NCI-H82 treated with DMSO at 0.1 percent for 48 hours (cell line): ENCODE results near the gene CNTN4.
A peak's percentile ranks its signal among the peaks of the same experiment; 100 is the strongest.

Experiments used
- DNase-seq: peaks from one replicate; lab custom pipeline; 2025; ENCODE audit not compliant: unreplicated experiment; lab: John Stamatoyannopoulos, UW

Gene CNTN4

DNA sequence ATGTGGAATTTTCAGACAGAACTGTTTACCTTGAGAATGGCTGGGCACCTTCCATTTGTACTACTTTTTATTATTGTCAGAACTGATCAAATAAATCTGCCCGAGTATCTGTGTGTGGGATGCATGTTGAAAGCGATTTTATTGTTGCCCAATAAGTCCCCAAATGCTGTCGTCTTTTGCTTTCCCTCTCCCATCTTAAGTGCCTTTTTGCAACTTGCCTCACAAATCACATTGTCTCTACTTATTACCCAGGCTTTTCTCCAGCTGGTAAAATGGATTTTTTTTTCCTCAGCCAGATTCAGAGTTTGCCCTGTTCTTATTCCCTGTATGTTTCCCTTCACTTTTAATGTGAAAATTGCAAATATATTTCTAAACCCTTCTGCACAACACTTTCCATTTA is 163.1 kb downstream of the CNTN4 start:
- DNase-seq = no peak

- DNase-seq = no peak
These were observed 163.5 kb downstream of the CNTN4 start for GRCh38 chr3:2262204-2262603.

GRCh38 chr3:2266606-2267005 is 167.9 kb downstream of the CNTN4 start:
- no peak for DNase-seq

- peak; percentile 67 for DNase-seq
These were observed 170.1 kb downstream of the CNTN4 start for GRCh38 chr3:2268779-2269178.

GRCh38 chr3:2274526-2274925 is 175.9 kb downstream of the CNTN4 start:
- DNase-seq = no peak

DNA sequence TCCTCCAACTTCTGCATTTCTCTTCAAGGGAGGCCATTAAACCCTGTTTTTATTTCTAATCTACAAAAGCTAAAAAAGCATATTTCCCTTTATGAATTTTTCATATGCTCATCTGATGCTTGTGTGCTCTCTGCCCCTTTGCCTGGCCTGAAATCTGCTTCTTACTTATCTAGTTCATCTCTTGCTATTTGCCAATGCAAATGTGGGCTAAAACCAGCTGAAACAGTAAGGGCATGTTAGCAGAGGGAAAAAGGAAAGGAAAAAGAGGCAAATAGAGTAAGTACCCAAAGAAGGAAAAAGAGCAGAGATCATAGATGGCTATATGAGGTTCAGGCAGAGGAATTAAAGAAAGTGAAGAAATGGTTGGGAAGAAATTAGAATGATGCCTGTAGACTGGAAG is 185.2 kb downstream of the CNTN4 start:
- no peak for DNase-seq

DNA sequence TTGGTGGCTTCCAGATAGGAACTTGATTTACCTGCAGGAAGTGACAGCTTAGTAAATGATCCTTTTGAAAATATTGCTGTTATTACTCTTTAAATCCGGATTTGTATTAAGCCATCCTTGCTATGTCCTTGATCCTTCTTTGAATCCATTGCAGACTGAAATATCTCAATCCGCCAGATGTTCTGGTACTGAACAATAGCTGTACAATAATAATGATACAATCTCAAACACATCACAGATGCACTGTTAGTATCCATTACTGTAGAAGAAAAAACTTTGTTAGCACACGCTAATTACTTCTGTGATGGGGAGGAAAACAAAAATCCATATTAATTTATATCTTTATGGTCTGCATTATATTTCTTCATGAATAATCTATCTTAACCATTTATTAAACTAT is 202.3 kb downstream of the CNTN4 start:
- DNase-seq = peak; percentile 6

GRCh38 chr3:2301361-2301760 is 202.7 kb downstream of the CNTN4 start:
- no peak for DNase-seq

- no peak for DNase-seq
These were observed 204.9 kb downstream of the CNTN4 start for GRCh38 chr3:2303566-2303965.

GRCh38 chr3:2311022-2311421 is 212.4 kb downstream of the CNTN4 start:
- no peak for DNase-seq

GRCh38 chr3:2317521-2317920 is 218.9 kb downstream of the CNTN4 start:
- DNase-seq = no peak

GRCh38 chr3:2334921-2335320 is 236.3 kb downstream of the CNTN4 start:
- no peak for DNase-seq

DNA sequence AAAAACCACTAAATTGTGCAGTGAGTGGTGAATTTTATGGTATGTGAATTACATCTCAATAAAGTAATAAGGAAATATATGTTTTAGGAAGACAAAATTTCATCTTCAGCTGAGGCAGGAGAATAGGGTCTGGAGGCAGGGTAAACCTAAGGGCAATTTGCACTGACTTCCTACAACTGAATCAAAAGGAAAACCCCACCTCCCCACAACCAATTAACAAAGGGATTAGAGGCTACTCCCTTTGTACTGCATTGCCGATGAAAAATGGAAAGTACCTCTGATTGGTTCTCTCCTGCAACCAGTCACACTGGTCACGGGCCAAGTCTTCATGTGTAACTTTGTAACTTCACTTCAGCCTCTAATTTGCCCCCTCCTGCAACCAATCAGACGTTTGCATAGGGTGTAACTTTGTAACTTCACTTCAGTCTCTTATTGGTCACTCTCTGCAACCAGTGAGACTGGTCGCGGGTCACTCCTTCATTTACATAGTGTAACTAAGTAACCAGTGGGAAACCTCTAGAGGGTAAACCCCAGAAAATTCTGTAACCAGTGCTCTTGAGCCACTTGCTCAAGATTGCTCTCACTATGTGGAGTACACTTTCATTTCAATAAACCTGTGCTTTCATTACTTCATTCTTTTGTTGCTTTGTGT is 244.5 kb downstream of the CNTN4 start:
- no peak for DNase-seq

- DNase-seq = no peak
These were observed 253.6 kb downstream of the CNTN4 start for GRCh38 chr3:2352134-2352762.

DNA sequence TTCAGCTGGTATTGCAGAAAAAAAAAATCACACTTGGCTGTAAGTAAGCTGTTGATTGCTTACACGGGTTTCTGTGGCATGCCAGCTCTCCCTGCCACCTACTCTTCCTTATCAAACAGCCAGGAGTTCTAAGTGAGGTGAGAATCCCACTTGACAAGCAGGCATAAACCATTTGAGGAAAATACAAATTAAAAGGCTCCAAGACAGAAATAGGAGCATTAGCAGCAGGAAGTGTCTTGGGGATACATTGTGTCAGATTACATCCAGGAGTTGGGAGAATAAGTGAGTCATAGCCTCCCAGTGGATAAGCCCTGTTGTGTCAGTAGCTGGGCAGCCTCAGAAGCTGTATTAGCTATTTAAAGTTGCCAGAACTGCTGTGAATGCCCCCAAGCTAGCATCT is 256.0 kb downstream of the CNTN4 start:
- no peak for DNase-seq

- DNase-seq = no peak
These were observed 257.8 kb downstream of the CNTN4 start for GRCh38 chr3:2356298-2356950.

GRCh38 chr3:2360815-2361214 is 262.1 kb downstream of the CNTN4 start:
- no peak for DNase-seq

DNA sequence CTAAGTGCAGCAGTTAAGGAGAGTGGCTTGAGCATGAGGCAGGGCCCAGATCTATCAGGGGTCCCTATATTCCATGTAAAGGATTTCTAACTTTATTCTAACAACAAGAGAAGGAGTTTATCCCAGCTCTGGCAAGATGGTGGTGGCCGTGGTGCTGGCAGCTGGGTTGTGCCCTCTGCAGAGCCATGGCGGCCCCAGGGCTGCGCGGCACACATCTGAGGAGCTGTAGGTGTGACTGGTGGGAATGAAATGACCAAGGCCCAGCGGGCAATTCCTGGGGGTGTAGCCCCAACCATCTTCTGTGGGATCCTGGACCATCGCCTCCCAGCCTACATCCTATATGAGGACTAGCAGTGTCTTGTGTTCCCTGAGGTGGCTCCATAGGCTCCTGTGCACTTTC is 263.5 kb downstream of the CNTN4 start:
- DNase-seq = no peak

DNA sequence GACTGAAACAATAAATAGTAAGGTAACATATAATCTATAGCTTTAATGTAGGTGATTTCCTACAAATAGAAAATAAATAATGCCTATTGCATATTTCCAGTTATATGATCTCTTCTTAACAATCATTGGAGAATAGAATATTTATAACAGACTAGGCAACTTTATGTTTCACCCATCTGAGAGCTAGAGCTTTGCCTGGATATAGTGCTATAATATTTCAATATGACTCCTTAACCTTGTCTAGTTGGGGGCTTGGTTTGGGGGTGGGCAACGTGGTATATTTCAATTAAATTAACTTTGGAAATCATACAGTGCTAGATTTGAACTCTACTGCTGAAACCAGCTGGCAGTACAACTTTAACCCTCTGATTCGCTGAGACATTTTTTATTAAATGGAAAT is 265.2 kb downstream of the CNTN4 start:
- no peak for DNase-seq

DNA sequence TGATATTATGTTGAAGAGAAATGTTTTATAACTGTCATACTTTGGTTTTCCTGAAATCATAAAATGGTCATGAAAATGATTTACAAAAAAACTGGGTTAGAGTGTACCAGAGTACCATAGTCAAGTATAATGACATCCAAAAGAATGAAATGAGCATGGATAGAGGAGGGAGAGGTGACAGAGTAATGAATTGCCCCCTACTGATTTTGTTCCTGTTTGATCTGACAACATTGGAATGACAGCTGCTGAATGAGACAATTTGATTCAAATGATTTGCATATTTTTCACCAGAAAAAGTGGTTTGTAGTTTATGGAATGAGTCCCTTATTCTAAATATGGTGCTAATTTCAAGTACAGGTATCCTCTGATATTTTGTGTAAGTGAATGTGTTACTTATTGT is 271.7 kb downstream of the CNTN4 start:
- DNase-seq = no peak

- DNase-seq = no peak
These were observed 273.6 kb downstream of the CNTN4 start for GRCh38 chr3:2372306-2372705.

DNA sequence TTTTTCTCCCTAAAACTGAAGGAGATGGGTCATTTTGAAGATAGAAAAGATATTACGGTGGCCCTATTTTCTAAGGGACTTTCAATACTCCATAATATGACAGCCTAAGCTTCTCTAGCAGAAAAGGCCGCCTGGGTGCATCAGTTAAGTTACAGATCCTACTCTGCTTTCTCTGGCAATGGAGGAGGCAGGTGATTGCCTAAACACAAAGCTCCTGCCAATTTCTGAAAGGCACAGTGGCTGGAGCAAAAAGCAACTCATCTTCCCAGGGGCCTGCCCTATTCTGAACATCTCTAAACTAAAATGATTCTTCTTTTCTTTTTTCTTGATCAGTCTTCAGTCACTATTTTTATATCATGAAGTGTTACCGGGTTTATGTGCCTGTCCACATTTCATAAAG is 276.7 kb downstream of the CNTN4 start:
- no peak for DNase-seq

DNA sequence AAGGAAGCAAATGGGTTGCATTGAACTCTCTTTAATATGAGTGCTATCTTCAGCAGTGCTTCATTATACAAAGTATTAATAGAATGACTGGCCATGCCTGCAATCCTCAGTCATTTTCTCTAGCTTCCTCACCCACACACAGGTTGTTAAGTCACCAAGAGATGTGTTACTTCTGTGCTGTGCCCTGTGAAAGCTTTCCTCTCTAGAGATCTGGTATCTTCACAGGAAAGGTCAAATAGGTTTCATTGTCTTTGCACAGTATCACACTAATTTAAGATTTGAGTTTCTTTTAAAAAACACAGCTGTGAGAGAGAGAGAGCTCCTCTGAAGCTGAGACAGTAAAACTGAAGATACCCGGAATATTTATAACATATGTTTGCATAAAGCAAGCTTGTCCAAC is 278.6 kb downstream of the CNTN4 start:
- DNase-seq = no peak
